NK-92 (cell line): ENCODE measurements around the gene GALNT8.
"Not testable (repeated sequence)": the region's sequence is repeated elsewhere in the genome, so short reads cannot be mapped to it uniquely, and the experiment has no call there.

ENCODE experiments used
- DNase-seq: peaks from one replicate; lab custom pipeline; 2025; ENCODE audit not compliant: unreplicated experiment; lab: John Stamatoyannopoulos, UW

GALNT8 gene, protein sequence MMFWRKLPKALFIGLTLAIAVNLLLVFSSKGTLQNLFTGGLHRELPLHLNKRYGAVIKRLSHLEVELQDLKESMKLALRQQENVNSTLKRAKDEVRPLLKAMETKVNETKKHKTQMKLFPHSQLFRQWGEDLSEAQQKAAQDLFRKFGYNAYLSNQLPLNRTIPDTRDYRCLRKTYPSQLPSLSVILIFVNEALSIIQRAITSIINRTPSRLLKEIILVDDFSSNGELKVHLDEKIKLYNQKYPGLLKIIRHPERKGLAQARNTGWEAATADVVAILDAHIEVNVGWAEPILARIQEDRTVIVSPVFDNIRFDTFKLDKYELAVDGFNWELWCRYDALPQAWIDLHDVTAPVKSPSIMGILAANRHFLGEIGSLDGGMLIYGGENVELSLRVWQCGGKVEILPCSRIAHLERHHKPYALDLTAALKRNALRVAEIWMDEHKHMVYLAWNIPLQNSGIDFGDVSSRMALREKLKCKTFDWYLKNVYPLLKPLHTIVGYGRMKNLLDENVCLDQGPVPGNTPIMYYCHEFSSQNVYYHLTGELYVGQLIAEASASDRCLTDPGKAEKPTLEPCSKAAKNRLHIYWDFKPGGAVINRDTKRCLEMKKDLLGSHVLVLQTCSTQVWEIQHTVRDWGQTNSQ

DNA sequence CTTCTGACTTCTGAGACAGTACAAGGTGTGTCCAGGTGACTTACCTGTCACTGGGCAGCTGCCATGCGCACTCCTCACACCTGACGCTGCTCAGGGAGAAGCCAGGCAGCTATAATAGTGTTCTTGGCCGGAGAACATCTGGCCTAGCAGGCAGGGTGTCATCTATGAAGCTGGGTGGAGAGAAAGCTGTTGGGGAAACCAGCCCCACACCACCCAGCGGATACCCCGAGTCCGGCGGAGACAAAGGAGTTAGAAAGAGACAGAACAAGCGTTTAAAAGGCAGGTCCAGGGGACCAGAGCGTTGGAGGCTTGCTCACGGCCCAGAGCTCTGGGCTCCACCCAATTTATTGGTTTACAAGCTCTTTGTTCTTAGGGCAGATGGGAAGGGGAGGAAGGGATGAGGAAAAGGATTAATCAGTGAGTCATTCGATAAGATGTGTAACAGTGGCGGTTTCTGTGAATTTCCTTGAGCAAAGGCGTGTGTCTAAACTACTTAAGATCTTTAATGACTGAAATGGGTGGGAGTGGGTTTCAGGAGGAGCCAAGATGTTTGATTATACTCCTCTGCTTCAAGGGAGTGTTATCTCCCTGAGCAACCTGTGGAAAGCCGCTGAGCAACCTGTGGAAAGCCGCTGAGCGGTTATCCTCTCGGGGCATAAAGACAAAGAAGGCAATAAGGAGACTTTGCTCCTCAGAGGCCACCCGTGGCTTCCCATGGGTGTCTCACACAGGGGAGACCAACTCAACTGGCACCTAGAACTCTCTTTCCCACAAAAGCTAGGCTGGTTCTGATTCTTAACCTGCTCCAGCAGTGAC lies at the start of gene GALNT8:
Gene GALNT8 (plus strand): TSS at position 580 of the 816 bp plus-strand sequence. CDS start 278 bp downstream, outside the sequence.
- no peak for DNase-seq

DNA sequence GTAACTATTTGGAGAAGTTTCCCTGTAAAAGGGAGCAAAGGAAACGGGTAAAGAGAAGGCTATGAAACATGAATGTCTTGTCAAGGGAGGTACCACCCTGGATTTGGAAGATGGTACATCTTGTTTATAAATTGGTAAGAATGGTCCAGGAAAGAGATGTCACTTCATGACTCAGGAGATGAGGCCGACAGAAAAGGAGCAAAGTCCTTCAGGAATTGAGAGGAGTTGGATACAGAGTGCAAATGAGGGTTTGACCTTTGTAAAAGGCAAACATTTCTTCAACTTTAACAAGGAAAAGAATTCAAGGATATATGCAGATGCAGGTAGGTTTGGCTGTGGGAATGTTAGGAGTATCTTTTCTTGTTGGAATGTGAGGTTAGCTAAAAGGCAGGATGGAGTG lies 40.5 kb upstream of the GALNT8 start:
- DNase-seq = no peak

DNA sequence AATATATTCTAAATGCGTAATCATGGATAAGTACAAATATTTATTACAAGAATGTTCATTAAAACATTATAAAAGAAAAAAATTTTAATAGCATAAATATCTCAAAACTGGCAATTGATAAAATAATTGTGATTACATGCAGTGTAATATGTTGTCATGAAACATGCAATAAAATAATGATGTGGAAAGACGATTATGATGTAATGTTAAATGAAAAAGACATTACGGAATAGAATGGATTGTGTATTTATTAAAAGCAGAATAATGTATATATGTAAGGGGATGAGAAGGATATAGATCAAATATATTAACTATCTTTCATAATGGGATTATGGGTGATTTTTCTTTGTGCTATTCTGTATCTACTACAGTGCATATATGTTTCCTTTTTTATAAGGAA lies 38.5 kb upstream of the GALNT8 start:
- no peak for DNase-seq

DNA sequence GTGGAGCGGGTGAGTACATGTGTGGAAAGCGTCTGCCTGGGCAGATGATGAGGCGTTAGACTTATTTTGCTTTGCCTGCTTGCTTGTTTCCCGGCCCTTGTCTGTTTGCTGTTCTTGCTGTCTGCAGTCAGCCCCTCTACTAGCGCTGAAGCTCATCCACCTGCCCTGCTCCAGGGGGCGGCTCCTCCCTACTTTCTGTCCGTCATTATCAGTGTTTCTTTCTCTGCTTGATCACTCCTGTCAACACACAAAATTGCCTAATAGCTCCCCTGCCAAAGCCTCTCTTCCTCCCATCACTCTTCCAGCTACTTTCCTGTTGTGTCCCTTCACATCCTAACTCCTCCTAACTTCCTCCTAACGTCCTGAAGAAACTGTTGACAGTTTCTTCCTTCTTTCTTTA lies 34.9 kb upstream of the GALNT8 start:
- DNase-seq = no peak

DNA sequence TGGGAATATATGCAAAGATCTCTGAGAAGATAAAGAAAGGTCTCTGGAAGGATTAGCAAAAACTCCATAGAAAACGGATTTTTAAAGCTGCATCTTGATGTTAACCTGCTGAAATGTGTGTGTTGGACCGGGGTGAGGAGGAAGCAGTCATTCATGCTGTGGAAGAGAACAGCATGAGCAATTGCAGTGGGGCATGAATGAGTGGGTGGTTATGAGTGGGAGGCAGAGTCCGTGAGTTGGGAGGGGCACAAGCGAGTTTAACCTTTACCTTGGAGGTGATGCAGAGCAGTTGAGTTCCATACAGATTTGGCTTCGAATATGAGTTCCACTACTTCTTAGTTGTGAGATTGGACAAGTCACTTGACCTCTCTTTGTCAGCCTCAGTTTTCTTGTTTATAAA lies 29.4 kb upstream of the GALNT8 start:
- no peak for DNase-seq

DNA sequence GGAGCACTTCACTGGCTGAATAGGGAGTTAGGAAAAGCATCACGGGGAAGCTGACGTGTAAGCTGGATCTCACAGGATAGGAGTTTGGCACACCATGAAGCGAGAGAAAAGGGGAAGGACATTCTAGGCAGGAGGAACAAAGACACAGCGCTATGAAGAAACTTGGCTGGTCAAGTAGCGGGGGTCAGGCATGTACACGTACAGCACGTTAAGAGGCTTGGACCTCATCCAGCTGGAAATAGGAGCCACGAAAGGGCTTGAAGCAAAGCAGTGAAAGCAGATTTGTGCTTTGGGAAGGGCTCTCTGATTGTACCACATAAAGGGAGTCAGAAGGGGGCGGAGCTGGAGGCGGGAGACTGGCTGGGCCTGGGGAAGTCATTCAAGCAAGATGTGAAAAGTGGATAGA lies 19.6 kb upstream of the GALNT8 start:
- no peak for DNase-seq

DNA sequence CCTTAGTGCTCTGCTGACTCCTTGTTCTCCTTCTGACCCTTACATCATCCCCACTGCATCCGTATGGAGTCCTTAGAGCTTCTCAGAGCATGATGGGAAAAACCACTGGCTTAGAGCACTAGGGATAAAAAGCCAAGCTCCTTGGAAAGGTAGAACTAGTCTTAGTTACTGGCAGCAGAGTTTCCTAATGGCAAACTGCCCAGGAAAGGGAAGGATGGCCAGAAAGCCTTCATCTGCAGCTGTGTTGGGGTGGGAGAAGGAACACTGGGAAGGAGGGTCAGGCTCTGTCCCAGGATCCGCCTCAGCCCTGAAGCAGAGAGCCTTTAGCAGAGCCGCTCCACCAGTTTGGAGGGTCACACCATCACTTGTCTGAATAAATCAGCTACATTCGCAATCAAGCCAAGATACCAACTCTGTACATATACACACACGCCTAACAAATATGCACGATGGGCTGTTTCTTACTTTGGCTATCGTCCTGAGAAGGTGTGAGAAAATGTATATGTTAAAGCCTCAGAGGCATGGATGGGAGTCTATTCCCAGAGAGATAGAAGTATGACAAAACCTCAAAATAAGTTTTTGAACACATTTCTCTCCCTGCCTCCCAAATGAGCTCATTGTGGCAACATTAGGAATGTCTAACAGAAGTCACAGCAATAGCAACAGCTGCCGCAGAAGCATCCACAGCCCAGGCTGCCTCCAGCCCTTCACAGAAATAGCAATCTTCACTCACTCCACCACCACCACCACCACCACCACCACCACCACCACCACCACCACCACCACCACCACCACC lies 18.6 kb upstream of the GALNT8 start:
- DNase-seq = no peak

DNA sequence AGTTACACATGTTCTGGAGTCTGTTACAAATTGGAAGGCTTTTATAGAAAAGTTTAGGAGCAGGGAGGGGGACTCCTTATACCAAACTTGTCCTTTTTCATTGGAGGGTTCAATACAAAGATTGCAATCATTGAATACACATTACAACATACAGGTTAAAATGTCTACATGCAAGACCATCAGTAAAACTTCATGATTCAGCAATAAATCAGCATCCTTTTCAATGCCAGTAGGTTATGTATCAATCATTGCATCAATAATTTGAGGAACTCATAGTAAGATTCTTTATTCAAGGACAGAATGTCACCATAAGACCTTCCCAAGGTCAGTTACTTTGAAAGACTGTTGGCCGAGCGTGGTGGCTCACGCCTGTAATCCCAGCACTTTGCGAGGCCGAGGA lies 16.5 kb upstream of the GALNT8 start:
- DNase-seq = no peak

DNA sequence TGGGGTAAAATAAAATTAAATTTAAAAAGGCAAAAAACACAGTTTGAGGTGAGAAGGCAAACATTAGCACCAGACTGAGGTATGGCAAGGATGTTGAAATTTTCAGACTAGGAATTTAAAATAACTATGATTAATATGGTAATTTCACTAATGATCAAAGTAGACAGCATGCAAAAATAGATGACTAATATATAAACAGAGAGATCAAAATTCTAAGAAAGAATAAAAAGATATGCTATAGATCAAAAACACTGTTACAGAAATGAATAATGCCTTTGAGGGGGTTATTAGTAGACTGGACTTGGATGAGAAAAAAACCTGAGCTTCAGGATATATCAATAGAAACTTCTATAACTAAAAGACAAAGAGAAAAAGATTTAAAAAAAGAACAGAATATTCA lies 14.4 kb upstream of the GALNT8 start:
- no peak for DNase-seq

DNA sequence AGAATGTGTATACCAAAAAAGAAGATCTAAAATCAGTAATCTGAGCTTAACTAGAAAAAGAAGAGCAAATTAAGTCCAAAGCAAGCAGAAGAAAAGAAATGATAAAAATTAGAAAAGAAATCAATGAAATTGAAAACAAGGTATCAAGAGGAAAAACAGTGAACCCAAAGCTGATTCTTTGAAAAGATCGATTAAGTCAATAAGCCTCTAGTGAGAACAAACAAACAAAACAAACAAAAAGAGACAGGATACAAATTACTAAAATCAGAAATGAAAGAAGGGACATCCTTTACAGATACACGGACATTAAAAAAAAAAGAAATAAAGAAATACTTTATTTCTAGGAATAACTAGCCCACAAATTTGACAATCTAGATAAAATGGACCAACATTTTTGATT lies 12.9 kb upstream of the GALNT8 start:
- no peak for DNase-seq

DNA sequence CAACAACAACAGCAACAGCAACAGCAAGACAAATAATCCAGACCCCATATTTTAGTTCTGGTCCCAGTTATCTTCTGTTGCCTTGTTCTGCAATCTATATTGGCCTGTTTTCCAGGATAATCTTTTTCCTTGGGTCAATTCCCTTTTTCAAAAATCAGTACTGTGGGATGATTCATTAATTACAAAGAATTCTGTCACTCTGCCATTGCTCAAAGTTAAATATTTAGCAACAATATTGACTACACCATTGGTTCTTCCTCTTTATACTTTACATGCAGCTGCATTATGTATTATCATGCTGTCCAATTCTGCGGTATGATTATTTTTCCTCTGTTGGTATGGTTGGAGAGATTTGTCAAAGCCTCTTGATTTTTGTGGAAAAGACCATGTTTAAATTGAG lies 10.1 kb upstream of the GALNT8 start:
- no peak for DNase-seq

DNA sequence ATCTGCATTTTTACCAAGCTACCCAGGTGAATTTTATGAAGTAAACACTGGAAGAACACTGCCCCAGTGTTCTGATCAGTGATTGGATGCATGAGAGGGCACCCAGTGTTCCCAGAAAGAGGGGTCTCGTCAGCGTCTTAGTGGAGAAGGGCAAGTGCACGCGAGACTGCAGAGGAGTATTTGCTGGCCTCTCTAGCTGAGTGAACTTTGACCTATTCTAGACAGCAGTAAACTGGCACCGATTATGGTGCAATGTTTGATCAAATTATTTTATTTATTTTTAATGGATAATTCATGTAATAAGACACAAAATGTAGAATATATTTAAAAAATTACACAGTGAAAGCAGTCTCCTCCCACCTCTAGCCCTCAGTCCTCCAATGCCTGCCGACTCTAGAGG lies 5.3 kb upstream of the GALNT8 start:
- DNase-seq = no peak

DNA sequence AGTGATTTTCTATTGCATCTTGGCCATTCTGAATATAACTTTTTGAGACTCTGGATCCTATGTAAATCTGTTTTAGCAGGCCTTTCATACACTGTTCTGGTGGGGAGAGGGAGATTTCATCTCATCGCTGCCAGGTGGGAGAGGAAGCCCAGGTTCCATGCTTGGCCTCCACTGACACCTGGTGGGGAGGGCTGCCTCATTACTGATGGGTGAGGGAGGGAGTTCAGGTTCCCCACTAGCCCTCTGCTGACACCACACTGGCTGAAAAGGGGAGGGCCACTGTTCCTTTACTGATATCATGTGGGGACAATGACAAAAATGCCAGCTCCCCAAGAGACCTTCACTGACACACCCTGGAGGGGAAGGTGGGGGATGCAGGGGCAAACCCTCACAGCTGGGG lies 2.4 kb upstream of the GALNT8 start:
- no peak for DNase-seq

DNA sequence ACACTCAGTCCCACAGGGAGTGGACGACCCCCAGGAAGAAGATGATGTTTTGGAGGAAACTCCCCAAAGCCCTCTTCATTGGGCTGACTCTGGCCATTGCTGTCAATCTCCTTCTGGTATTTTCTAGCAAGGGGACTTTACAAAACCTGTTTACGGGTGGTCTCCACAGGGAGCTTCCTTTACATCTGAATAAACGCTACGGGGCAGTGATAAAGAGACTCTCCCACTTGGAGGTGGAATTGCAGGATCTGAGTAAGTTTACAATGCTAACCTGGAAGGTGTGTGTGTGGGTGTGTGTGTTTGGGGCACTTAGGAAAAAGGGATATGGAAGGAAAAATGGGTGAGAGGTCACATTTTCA lies 416 bp downstream of the GALNT8 start:
- no peak for DNase-seq

DNA sequence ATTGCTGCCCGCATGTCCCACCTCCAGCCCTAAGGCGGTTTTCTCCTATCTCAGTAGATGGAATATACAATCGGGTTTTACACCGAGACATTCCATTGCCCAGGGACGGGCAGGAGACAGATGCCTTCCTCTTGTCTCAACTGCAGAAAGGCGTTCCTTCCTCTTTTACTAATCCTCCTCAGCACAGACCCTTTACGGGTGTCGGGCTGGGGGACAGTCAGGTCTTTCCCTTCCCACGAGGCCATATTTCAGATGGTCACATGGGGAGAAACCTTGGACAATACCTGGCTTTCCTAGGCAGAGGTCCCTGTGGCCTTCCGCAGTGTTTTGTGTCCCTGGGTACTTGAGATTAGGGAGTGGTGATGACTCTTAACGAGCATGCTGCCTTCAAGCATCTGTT lies 1.4 kb downstream of the GALNT8 start:
- not testable (repeated sequence) for DNase-seq

DNA sequence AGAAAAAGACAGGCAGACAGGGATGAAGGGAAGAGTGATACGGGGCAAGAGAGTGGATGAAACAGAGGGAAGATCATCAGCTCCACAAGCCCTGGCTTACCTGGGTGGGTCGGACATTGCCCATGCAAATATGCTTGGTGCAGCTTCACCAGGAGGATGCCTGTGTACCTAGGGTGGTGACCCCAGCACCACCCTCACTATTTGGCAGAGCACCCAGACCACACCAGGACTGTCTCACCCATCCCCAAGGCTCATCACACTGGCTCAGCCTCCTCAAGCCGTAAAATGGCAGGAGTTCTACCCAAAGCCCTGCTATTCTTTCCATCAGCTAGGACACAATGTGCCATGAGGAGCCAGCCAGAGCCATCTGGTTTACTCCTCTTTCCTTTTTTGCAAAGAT lies 3.0 kb downstream of the GALNT8 start:
- DNase-seq = no peak

DNA sequence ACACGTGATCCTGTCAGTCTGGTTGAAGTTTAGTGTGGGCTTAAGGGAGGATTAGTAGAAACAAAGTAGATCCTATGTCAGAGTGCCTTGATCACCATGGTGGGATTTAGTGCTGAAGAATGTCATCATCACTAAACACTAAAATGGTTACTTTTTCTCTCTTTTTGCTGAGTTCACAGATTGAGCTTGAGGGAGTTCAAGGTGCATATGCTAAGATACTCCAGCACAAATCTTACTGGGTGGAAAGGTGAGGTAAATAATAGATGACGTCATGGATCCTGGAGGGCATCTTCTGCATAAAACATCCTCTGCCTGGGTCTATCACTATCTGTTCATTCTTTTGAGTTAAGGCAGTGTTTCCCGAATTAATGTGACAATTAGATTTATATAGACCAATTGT lies 4.9 kb downstream of the GALNT8 start:
- no peak for DNase-seq

DNA sequence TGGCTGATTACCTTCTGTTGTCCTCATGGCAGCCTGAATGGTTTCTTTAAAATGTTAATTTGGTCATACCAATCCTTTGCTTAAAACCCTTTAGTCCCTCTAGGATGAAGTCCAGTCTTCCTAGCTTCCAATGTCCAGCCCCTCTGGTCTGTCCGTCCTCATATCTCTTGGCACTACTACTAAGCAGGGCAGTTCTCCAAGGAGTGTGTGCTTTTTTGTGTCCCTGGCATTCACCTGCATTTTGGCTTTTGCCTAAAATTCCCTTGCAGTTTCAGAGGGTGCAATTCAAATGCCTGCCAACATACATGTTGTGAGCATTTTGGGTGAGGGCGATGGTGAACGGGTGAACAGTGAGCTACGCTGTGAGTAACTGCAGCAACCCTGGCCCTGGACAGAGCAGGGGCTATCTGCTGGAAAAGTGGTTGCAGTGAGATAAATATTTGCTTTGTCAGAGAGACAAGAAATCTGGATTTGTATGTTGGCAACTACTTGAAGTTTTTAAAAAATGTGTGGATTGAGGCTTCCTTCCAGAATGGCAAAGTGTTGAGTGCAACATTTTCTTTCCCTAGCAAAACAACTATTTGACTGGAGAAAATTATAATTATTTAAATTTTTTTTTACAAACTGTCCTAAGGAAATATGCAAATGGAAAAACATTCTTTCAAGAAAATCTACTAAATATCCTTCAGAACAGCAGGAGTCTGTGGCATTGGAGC lies 14.6 kb downstream of the GALNT8 start:
- no peak for DNase-seq

DNA sequence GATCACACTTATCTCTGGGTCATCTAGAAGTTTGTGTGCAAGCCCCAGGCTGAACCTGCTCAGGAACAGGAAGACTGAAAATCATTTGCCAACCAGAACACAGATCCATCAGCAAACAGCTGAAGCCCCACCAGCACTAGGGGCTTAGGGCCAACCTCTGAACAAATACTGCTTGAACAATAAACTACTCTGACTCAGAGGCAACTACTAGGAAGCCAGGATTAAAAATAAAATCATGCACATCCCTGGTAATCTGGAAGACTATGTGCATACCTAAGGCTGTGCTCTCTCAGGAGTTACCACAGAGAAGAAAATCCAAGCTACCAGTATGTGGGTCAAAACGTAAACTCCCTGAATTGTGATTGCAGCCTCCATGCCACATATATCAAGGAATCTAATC lies 15.9 kb downstream of the GALNT8 start:
- no peak for DNase-seq

DNA sequence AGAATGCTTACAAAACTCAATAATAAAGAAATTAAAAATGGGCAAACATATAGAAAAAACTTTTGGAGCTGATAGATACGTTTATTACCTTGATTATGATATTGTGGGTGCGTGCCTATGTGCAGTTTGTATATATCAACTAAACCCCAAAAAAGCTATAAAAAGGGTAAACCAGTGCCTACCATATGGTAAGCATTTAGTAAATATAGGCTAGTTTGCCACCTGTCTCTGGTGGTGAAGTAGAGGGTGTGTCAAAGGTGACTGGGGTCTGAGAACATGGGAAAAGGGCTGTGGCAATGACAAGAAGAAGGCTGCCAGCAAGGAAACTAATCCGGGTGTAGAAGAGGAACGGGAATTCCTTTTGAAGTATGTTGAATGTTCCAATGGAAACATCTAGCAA lies 18.3 kb downstream of the GALNT8 start:
- no peak for DNase-seq
